Measurements from ENCODE around the gene CADPS2. TPM values are rescaled to one million over a fixed set of nuclear protein-coding genes. Genes with fewer than 3 reads are reported as not detected.

Gene CADPS2
- total and polyA plus RNA-seq, 4 donors = 5.6 to 41.1 (median 11.0) TPM

- no peak overlapping the region for H3K27ac ChIP-seq (ENCODE audit: low read depth in 1 of 2, low read length in 2 of 2)
- WGBS = 91% methylated on average over 1 of the region's 1 CpG
- no peak for TF ChIP-seq JUND (IDR thresholded peaks at IDR 0.05)
- no peak for TF ChIP-seq TAF1 (conservative IDR thresholded peaks at IDR 0.05)
- no peak for TF ChIP-seq FOXA1 (IDR thresholded peaks at IDR 0.05)
- TF ChIP-seq ZBTB33 (IDR thresholded peaks at IDR 0.05) = no peak
- no peak for TF ChIP-seq REST (IDR thresholded peaks at IDR 0.05)
- TF ChIP-seq RXRA (IDR thresholded peaks at IDR 0.05) = no peak
- TF ChIP-seq YY1 (IDR thresholded peaks at IDR 0.05) = no peak
- TF ChIP-seq EGR1 (IDR thresholded peaks at IDR 0.05; ENCODE audit: low read depth in 2 of 2) = no peak
- TF ChIP-seq NR2F2 (IDR thresholded peaks at IDR 0.05) = no peak
- TF ChIP-seq GABPA (IDR thresholded peaks at IDR 0.05 in 1 of 2, conservative IDR thresholded peaks at IDR 0.05 in 1 of 2) = no peak
- TF ChIP-seq HNF4G (IDR thresholded peaks at IDR 0.05) = no peak
- no peak for TF ChIP-seq ATF3 (IDR thresholded peaks at IDR 0.05)
Measured at GRCh38 chr7:122438492-122438891, 447.8 kb downstream of the CADPS2 start.

GRCh38 chr7:122438006-122438405, 448.3 kb downstream of the CADPS2 start:
- Histone ChIP-seq H3K27me3 (ENCODE audit: control insufficient read depth in 4 of 4, insufficient read depth in 4 of 4, low read length in 3 of 4) (no peaks in the 10 kb centered on the region), H3K4me1 (ENCODE audit: control insufficient read depth in 4 of 4, insufficient read depth in 4 of 4, low read length in 3 of 4) (no peaks in the 10 kb centered on the region), H3K4me3 (ENCODE audit: low read depth in 1 of 3, low read length in 3 of 3) (no peak overlapping the region), H3K9ac (ENCODE audit: low read depth in 1 of 2, low read length in 2 of 2) (no peak overlapping the region), H3K36me3 (ENCODE audit: control insufficient read depth in 4 of 4, insufficient read depth in 3 of 4, low read depth in 1 of 4, low read length in 3 of 4) (peaks cover 0 to 3% (median under 1%) of the 10 kb centered on the region in 4 donors), H3K27ac (ENCODE audit: low read depth in 1 of 2, low read length in 2 of 2) (no peak overlapping the region), H3K9me3 (ENCODE audit: control insufficient read depth in 4 of 4, low read length in 3 of 4) (no peaks in the 10 kb centered on the region)
- DNase-seq (ENCODE audit: low spot score) = no peak
- 78% methylated on average over 3 of the region's 3 CpGs for WGBS
- TF ChIP-seq GABPA (IDR thresholded peaks at IDR 0.05 in 1 of 2, conservative IDR thresholded peaks at IDR 0.05 in 1 of 2) (no peak), HNF4G (IDR thresholded peaks at IDR 0.05) (no peak), JUND (IDR thresholded peaks at IDR 0.05) (no peak), RXRA (IDR thresholded peaks at IDR 0.05) (no peak), RAD21 (IDR thresholded peaks at IDR 0.05) (no peak)

More at GRCh38 chr7:122438492-122438891, 447.8 kb downstream of the CADPS2 start:
- no peak for DNase-seq (ENCODE audit: low spot score)
- H3K4me1 ChIP-seq (ENCODE audit: control insufficient read depth in 4 of 4, insufficient read depth in 4 of 4, low read length in 3 of 4) = no peaks in the 10 kb centered on the region
- H3K9ac ChIP-seq (ENCODE audit: low read depth in 1 of 2, low read length in 2 of 2) = no peak overlapping the region
- H3K27me3 ChIP-seq (ENCODE audit: control insufficient read depth in 4 of 4, insufficient read depth in 4 of 4, low read length in 3 of 4) = no peaks in the 10 kb centered on the region
- no peak overlapping the region for H3K4me3 ChIP-seq (ENCODE audit: low read depth in 1 of 3, low read length in 3 of 3)
- no peaks in the 10 kb centered on the region for H3K9me3 ChIP-seq (ENCODE audit: control insufficient read depth in 4 of 4, low read length in 3 of 4)
- H3K36me3 ChIP-seq (ENCODE audit: control insufficient read depth in 4 of 4, insufficient read depth in 3 of 4, low read depth in 1 of 4, low read length in 3 of 4) = peaks cover 0 to 3% (median under 1%) of the 10 kb centered on the region in 4 donors

GRCh38 chr7:122433765-122434164, 452.5 kb downstream of the CADPS2 start:
- H3K27me3 ChIP-seq (ENCODE audit: control insufficient read depth in 4 of 4, insufficient read depth in 4 of 4, low read length in 3 of 4) = no peaks in the 10 kb centered on the region
- H3K9ac ChIP-seq (ENCODE audit: low read depth in 1 of 2, low read length in 2 of 2) = no peak overlapping the region
- peaks cover 0 to 2% (median under 1%) of the 10 kb centered on the region in 4 donors for H3K36me3 ChIP-seq (ENCODE audit: control insufficient read depth in 4 of 4, insufficient read depth in 3 of 4, low read depth in 1 of 4, low read length in 3 of 4)
- no peak overlapping the region for H3K27ac ChIP-seq (ENCODE audit: low read depth in 1 of 2, low read length in 2 of 2)
- 81% methylated on average over 2 of the region's 2 CpGs for WGBS
- no peaks in the 10 kb centered on the region for H3K4me1 ChIP-seq (ENCODE audit: control insufficient read depth in 4 of 4, insufficient read depth in 4 of 4, low read length in 3 of 4)
- DNase-seq (ENCODE audit: low spot score) = no peak
- no peak for TF ChIP-seq RAD21 (IDR thresholded peaks at IDR 0.05)
- TF ChIP-seq NR2F2 (IDR thresholded peaks at IDR 0.05) = no peak
- TF ChIP-seq RXRA (IDR thresholded peaks at IDR 0.05) = no peak
- TF ChIP-seq CTCF (IDR thresholded peaks at IDR 0.05; ENCODE audit: low read depth, low read length, missing input control) = no peak
- no peak for TF ChIP-seq FOXA2 (IDR thresholded peaks at IDR 0.05)
- TF ChIP-seq HNF4A (conservative IDR thresholded peaks at IDR 0.05) = no peak
- no peak for TF ChIP-seq GABPA (IDR thresholded peaks at IDR 0.05 in 1 of 2, conservative IDR thresholded peaks at IDR 0.05 in 1 of 2)
- TF ChIP-seq MAX (IDR thresholded peaks at IDR 0.05) = no peak
- no peak for TF ChIP-seq HNF4G (IDR thresholded peaks at IDR 0.05)
- TF ChIP-seq EGR1 (IDR thresholded peaks at IDR 0.05; ENCODE audit: low read depth in 2 of 2) = no peak
- H3K9me3 ChIP-seq (ENCODE audit: control insufficient read depth in 4 of 4, low read length in 3 of 4) = no peaks in the 10 kb centered on the region
- H3K4me3 ChIP-seq (ENCODE audit: low read depth in 1 of 3, low read length in 3 of 3) = no peak overlapping the region

Data from liver (tissue), 9 donors.